RWPE2 (cell line): Measurements from ENCODE around the gene KCTD20.

Source experiments
- ATAC-seq: fragments of 200-7000 bp; cut with Tn5 transposase; 3 replicates; pipeline ENCODE4 v1.9.1; 2021; ENCODE audit warnings: low read depth
- DNase-seq: peaks from one replicate; pipeline ENCODE4 v3.0.0-alpha.2; 2020; ENCODE audit warnings: low spot score
- H3K27ac ChIP-seq: fragments of 450-650 bp; 2 replicates; pipeline ENCODE4 v1.5.1; 2017; ENCODE audit warnings: mild to moderate bottlenecking; ENCODE audit not compliant: poor library complexity, severe bottlenecking
- H3K27me3 ChIP-seq: fragments of 250-450 bp; sonication (Bioruptor Pico); 2 replicates; pipeline ENCODE4 v1.5.1; 2021; ENCODE audit warnings: mild to moderate bottlenecking, moderate library complexity; ENCODE audit not compliant: insufficient read depth, poor library complexity, severe bottlenecking
- H3K36me3 ChIP-seq: fragments of 250-450 bp; sonication (Bioruptor Pico); 2 replicates; pipeline ENCODE4 v1.5.1; 2020; ENCODE audit warnings: low read depth, mild to moderate bottlenecking, moderate library complexity
- H3K4me1 ChIP-seq: fragments of 250-450 bp; sonication (Bioruptor Pico); 2 replicates; pipeline ENCODE4 v1.5.1; 2021; ENCODE audit warnings: mild to moderate bottlenecking, moderate library complexity; ENCODE audit not compliant: insufficient read depth, poor library complexity, severe bottlenecking
- H3K4me3 ChIP-seq: fragments of 250-450 bp; sonication (Bioruptor Pico); 2 replicates; pipeline ENCODE4 v1.5.1; 2021; ENCODE audit warnings: mild to moderate bottlenecking, moderate library complexity; ENCODE audit not compliant: severe bottlenecking
- H3K9me3 ChIP-seq: fragments of 250-450 bp; sonication (Bioruptor Pico); 2 replicates; pipeline ENCODE4 v1.5.1; 2021; ENCODE audit warnings: mild to moderate bottlenecking, moderate library complexity; ENCODE audit not compliant: severe bottlenecking
- CTCF ChIP-seq: fragments of 450-650 bp; IDR thresholded peaks from one replicate; pipeline ENCODE4 v1.5.1; 2017; ENCODE audit warnings: mild to moderate bottlenecking, moderate library complexity; ENCODE audit not compliant: poor library complexity, severe bottlenecking

KCTD20 gene

GRCh38 chr6:36519352-36519751 is 76.6 kb downstream of the KCTD20 start:
- H3K27me3 ChIP-seq: no peaks in the 10 kb centered on the region
- no peak overlapping the region for H3K4me3 ChIP-seq
- no peak for ATAC-seq
- peaks cover 62% of the 10 kb centered on the region for H3K36me3 ChIP-seq
- H3K9me3 ChIP-seq: no peaks in the 10 kb centered on the region
- no peak for TF ChIP-seq CTCF
- DNase-seq: no peak
- peaks cover 9% of the 10 kb centered on the region for H3K4me1 ChIP-seq
- no peak overlapping the region for H3K27ac ChIP-seq

- no peak overlapping the region for H3K4me3 ChIP-seq
- no peak overlapping the region for H3K27ac ChIP-seq
- H3K4me1 ChIP-seq: peaks cover 6% of the 10 kb centered on the region
- no peaks in the 10 kb centered on the region for H3K9me3 ChIP-seq
- no peak for TF ChIP-seq CTCF
- no peak for DNase-seq
- ATAC-seq: no peak
- no peaks in the 10 kb centered on the region for H3K27me3 ChIP-seq
- peaks cover 62% of the 10 kb centered on the region for H3K36me3 ChIP-seq
These were observed 80.7 kb downstream of the KCTD20 start for GRCh38 chr6:36523451-36523850.

- no peak for TF ChIP-seq CTCF
- DNase-seq: no peak
- Histone ChIP-seq H3K4me1 (peaks cover 6% of the 10 kb centered on the region), H3K4me3 (no peak overlapping the region), H3K27me3 (no peaks in the 10 kb centered on the region), H3K27ac (no peak overlapping the region), H3K36me3 (peaks cover 59% of the 10 kb centered on the region), H3K9me3 (no peaks in the 10 kb centered on the region)
- no peak for ATAC-seq
These were observed 81.2 kb downstream of the KCTD20 start for GRCh38 chr6:36523936-36524499.

GRCh38 chr6:36524871-36525270 is 82.1 kb downstream of the KCTD20 start:
- no peaks in the 10 kb centered on the region for H3K27me3 ChIP-seq
- DNase-seq (no peak), ATAC-seq (no peak)
- H3K9me3 ChIP-seq: no peaks in the 10 kb centered on the region
- H3K4me3 ChIP-seq: no peak overlapping the region
- no peak overlapping the region for H3K27ac ChIP-seq
- H3K36me3 ChIP-seq: peaks cover 52% of the 10 kb centered on the region
- H3K4me1 ChIP-seq: peaks cover 6% of the 10 kb centered on the region
- no peak for TF ChIP-seq CTCF

GRCh38 chr6:36525346-36525745 is 82.5 kb downstream of the KCTD20 start:
- Histone ChIP-seq H3K36me3 (peaks cover 47% of the 10 kb centered on the region), H3K4me3 (no peak overlapping the region), H3K27me3 (no peaks in the 10 kb centered on the region), H3K27ac (no peak overlapping the region), H3K4me1 (peaks cover 6% of the 10 kb centered on the region), H3K9me3 (no peaks in the 10 kb centered on the region)
- no peak for TF ChIP-seq CTCF
- ATAC-seq (no peak), DNase-seq (no peak)
